ENCODE measurements around the gene ALPG. TPM values are rescaled to one million over a fixed set of nuclear protein-coding genes. Genes with fewer than 3 reads are reported as not detected.
"Not testable (repeated sequence)": the region's sequence is repeated elsewhere in the genome, so short reads cannot be mapped to it uniquely, and the experiment has no call there.

Gene ALPG
- total RNA-seq, 1 experiment from 2014 or later = 2.5 TPM

- Histone ChIP-seq H3K27me3 (replicated peaks; ENCODE audit: control insufficient read depth, insufficient read depth, low read length) (no peaks in the 10 kb centered on the region), H3K36me3 (ENCODE audit: control insufficient read depth, insufficient read depth, low read length) (no peaks in the 10 kb centered on the region), H3K9me3 (no peaks in the 10 kb centered on the region), H3K4me3 (ENCODE audit: low read depth, low read length) (no peak overlapping the region), H3K4me1 (no peaks in the 10 kb centered on the region)
- POLR2A ChIA-PET = no interaction called here
- no TSS peak for BruUV-seq (replicated peaks)
- H3K27me3 Mint-ChIP-seq (ENCODE audit: insufficient read depth, unreplicated experiment) = no peaks in the 10 kb centered on the region
- no peak overlapping the region for H3K4me3 Mint-ChIP-seq (ENCODE audit: unreplicated experiment)
- DNase-seq = no peak
- intact Hi-C loops (cut with micrococcal nuclease; ENCODE audit: unreplicated experiment) = loop anchor here (5.0 kb wide), 1 partner anchor 34 kb away; no protein-coding TSS in a partner anchor
- CTCF ChIA-PET = no interaction called here
- no peak for TF ChIP-seq CTCF (IDR thresholded peaks at IDR 0.05; ENCODE audit: insufficient read depth in 1 of 2, low read depth in 1 of 2, low read length in 1 of 2, severe bottlenecking in 1 of 2, unreplicated experiment in 1 of 2)
- peaks cover 4% of the 10 kb centered on the region for H3K36me3 Mint-ChIP-seq (ENCODE audit: insufficient read depth, unreplicated experiment)
- H3K9me3 Mint-ChIP-seq (ENCODE audit: unreplicated experiment) = peaks cover 11% of the 10 kb centered on the region
- H3K27ac Mint-ChIP-seq (ENCODE audit: unreplicated experiment) = no peak overlapping the region
- no peaks in the 10 kb centered on the region for H3K4me1 Mint-ChIP-seq (ENCODE audit: low read depth, unreplicated experiment)
These were observed 14.6 kb downstream of the ALPG start for GRCh38 chr2:232421189-232421785.

GRCh38 chr2:232422051-232422450 is 15.4 kb downstream of the ALPG start:
- ChIA-PET POLR2A (no interaction called here), CTCF (no interaction called here)
- no peak for DNase-seq
- TF ChIP-seq CTCF (IDR thresholded peaks at IDR 0.05; ENCODE audit: insufficient read depth in 1 of 2, low read depth in 1 of 2, low read length in 1 of 2, severe bottlenecking in 1 of 2, unreplicated experiment in 1 of 2) = no peak
- Histone ChIP-seq H3K4me3 (ENCODE audit: low read depth, low read length) (no peak overlapping the region), H3K9me3 (no peaks in the 10 kb centered on the region), H3K36me3 (ENCODE audit: control insufficient read depth, insufficient read depth, low read length) (no peaks in the 10 kb centered on the region), H3K4me1 (no peaks in the 10 kb centered on the region), H3K27me3 (replicated peaks; ENCODE audit: control insufficient read depth, insufficient read depth, low read length) (no peaks in the 10 kb centered on the region)
- Mint-ChIP-seq H3K4me3 (ENCODE audit: unreplicated experiment) (peak overlapping the region; percentile 6), H3K9me3 (ENCODE audit: unreplicated experiment) (peaks cover 11% of the 10 kb centered on the region), H3K27ac (ENCODE audit: unreplicated experiment) (no peak overlapping the region), H3K4me1 (ENCODE audit: low read depth, unreplicated experiment) (no peaks in the 10 kb centered on the region), H3K27me3 (ENCODE audit: insufficient read depth, unreplicated experiment) (no peaks in the 10 kb centered on the region), H3K36me3 (ENCODE audit: insufficient read depth, unreplicated experiment) (peaks cover 4% of the 10 kb centered on the region)
- intact Hi-C loops (cut with micrococcal nuclease; ENCODE audit: unreplicated experiment) = loop anchor here (5.0 kb wide), 1 partner anchor 35 kb away; no protein-coding TSS in a partner anchor
- no TSS peak for BruUV-seq (replicated peaks)

- H3K4me3 Mint-ChIP-seq (ENCODE audit: unreplicated experiment); CTCF ChIA-PET; H3K4me1 ChIP-seq; H3K4me1 Mint-ChIP-seq (ENCODE audit: low read depth, unreplicated experiment); H3K4me3 ChIP-seq (ENCODE audit: low read depth, low read length); H3K9me3 ChIP-seq; H3K27ac Mint-ChIP-seq (ENCODE audit: unreplicated experiment); BruUV-seq (replicated peaks); POLR2A ChIA-PET; H3K36me3 Mint-ChIP-seq (ENCODE audit: insufficient read depth, unreplicated experiment); H3K27me3 ChIP-seq (replicated peaks; ENCODE audit: control insufficient read depth, insufficient read depth, low read length); H3K27me3 Mint-ChIP-seq (ENCODE audit: insufficient read depth, unreplicated experiment); DNase-seq; H3K36me3 ChIP-seq (ENCODE audit: control insufficient read depth, insufficient read depth, low read length): not testable (repeated sequence)
- intact Hi-C loops (cut with micrococcal nuclease; ENCODE audit: unreplicated experiment) = loop anchor here (5.0 kb wide), 1 partner anchor 36 kb away; no protein-coding TSS in a partner anchor
- H3K9me3 Mint-ChIP-seq (ENCODE audit: unreplicated experiment) = peaks cover 11% of the 10 kb centered on the region
These were observed 16.4 kb downstream of the ALPG start for GRCh38 chr2:232422996-232423395.

GRCh38 chr2:232423407-232423806 is 16.8 kb downstream of the ALPG start:
- POLR2A ChIA-PET; H3K27me3 ChIP-seq (replicated peaks; ENCODE audit: control insufficient read depth, insufficient read depth, low read length); H3K27ac Mint-ChIP-seq (ENCODE audit: unreplicated experiment); H3K9me3 ChIP-seq; DNase-seq; H3K4me1 ChIP-seq; CTCF ChIA-PET; H3K4me1 Mint-ChIP-seq (ENCODE audit: low read depth, unreplicated experiment); H3K4me3 ChIP-seq (ENCODE audit: low read depth, low read length); H3K27me3 Mint-ChIP-seq (ENCODE audit: insufficient read depth, unreplicated experiment); BruUV-seq (replicated peaks); H3K36me3 ChIP-seq (ENCODE audit: control insufficient read depth, insufficient read depth, low read length); H3K4me3 Mint-ChIP-seq (ENCODE audit: unreplicated experiment); H3K36me3 Mint-ChIP-seq (ENCODE audit: insufficient read depth, unreplicated experiment): not testable (repeated sequence)
- H3K9me3 Mint-ChIP-seq (ENCODE audit: unreplicated experiment) = peaks cover 11% of the 10 kb centered on the region
- intact Hi-C loops (cut with micrococcal nuclease; ENCODE audit: unreplicated experiment) = loop anchor here (5.0 kb wide), 1 partner anchor 36 kb away; no protein-coding TSS in a partner anchor

Data from Caco-2 (cell line).